GM23248 (cell line): Measurements from ENCODE around the gene HSFX1. TPM values are rescaled to one million over a fixed set of nuclear protein-coding genes. Genes with fewer than 3 reads are reported as not detected.
"Not testable (repeated sequence)": the region's sequence is repeated elsewhere in the genome, so short reads cannot be mapped to it uniquely, and the experiment has no call there.

Experiments
- DNase-seq: peaks from one replicate; pipeline ENCODE4 v3.0.0-alpha.2; 2015
- H2AFZ ChIP-seq: fragments of 200-600 bp; sonication (generic); 2 replicates; pipeline ENCODE4 v1.6.1; 2016; ENCODE audit warnings: antibody characterized with exemption
- H3F3A ChIP-seq: fragments of 200-600 bp; sonication (generic); 2 replicates; pipeline ENCODE4 v1.6.1; 2016; ENCODE audit warnings: mild to moderate bottlenecking, antibody characterized with exemption, mixed run types; ENCODE audit not compliant: insufficient read depth
- H3K27ac ChIP-seq: fragments of 200-600 bp; sonication (generic); 2 replicates; pipeline ENCODE4 v1.5.1; 2016; ENCODE audit warnings: mild to moderate bottlenecking
- H3K27me3 ChIP-seq: fragments of 200-600 bp; sonication (generic); replicated peaks from 2 replicates; pipeline ENCODE4 v1.6.1; 2016; ENCODE audit warnings: mild to moderate bottlenecking; ENCODE audit not compliant: insufficient read depth
- H3K36me3 ChIP-seq: fragments of 200-600 bp; sonication (generic); 2 replicates; pipeline ENCODE4 v1.6.1; 2016; ENCODE audit warnings: low read depth, mild to moderate bottlenecking
- H3K4me1 ChIP-seq: fragments of 200-600 bp; sonication (generic); 2 replicates; pipeline ENCODE4 v1.6.1; 2016; ENCODE audit warnings: mild to moderate bottlenecking; ENCODE audit not compliant: insufficient read depth
- H3K4me2 ChIP-seq: fragments of 200-600 bp; sonication (generic); one replicate; pipeline ENCODE4 v1.6.1; 2016; ENCODE audit warnings: mild to moderate bottlenecking; ENCODE audit not compliant: unreplicated experiment
- H3K4me3 ChIP-seq: fragments of 200-600 bp; sonication (generic); 2 replicates; pipeline ENCODE4 v1.5.1; 2016; ENCODE audit warnings: mild to moderate bottlenecking
- H3K79me2 ChIP-seq: fragments of 200-600 bp; sonication (generic); 2 replicates; pipeline ENCODE4 v1.6.1; 2016; ENCODE audit warnings: mild to moderate bottlenecking; ENCODE audit not compliant: insufficient read depth
- H3K9ac ChIP-seq: fragments of 200-600 bp; sonication (generic); 2 replicates; pipeline ENCODE4 v1.6.1; 2016; ENCODE audit warnings: mild to moderate bottlenecking
- H3K9me2 ChIP-seq: fragments of 200-600 bp; sonication (generic); 2 replicates; pipeline ENCODE4 v1.6.1; 2016; ENCODE audit warnings: mixed run types, mild to moderate bottlenecking, moderate library complexity; ENCODE audit not compliant: insufficient read depth
- H3K9me3 ChIP-seq: fragments of 200-600 bp; sonication (generic); one replicate; pipeline ENCODE4 v1.6.1; 2017; ENCODE audit warnings: low read depth
- H4K20me1 ChIP-seq: fragments of 200-600 bp; sonication (generic); 2 replicates; pipeline ENCODE4 v1.6.0; 2016; ENCODE audit not compliant: insufficient read depth
- EZH2 ChIP-seq: fragments of 200-600 bp; sonication (generic); IDR thresholded peaks from 2 replicates; pipeline ENCODE4 v1.6.1; 2018; ENCODE audit warnings: antibody characterized with exemption, mild to moderate bottlenecking; ENCODE audit not compliant: insufficient read depth, poor library complexity, severe bottlenecking
- EZH2phosphoT487 ChIP-seq: fragments of 200-600 bp; sonication (generic); IDR thresholded peaks from 2 replicates; pipeline ENCODE4 v1.6.1; 2018; ENCODE audit warnings: antibody characterized with exemption, moderate library complexity, mild to moderate bottlenecking, low read depth; ENCODE audit not compliant: insufficient read depth
- WGBS, 2 experiments: methylation state at CpG; one replicate each; pipeline ENCODE4 v1.1.6; 2015 to 2017; ENCODE audit warnings: low lambda C conversion rate in 2 of 2, low coverage in 1 of 2; ENCODE audit errors: missing lambda C conversion rate in 2 of 2; 5-methylcytosine and 5-hydroxymethylcytosine counted together
- in situ Hi-C: fragments of 300-500 bp; cut with MboI; formaldehyde crosslinking; loops from 2 replicates; pipeline ENCODE4 v1.15.0; 2020
- polyA plus RNA-seq: library from polyadenylated mRNA; unstranded; fragments of >200 nt; fragmentation: Nextera tagmentation; extraction: Ambion mirVana; gene quantifications from 2 replicates; pipeline ENCODE4 v1.2.1, GENCODE V29; 2016
- total RNA-seq: library from RNA; depleted of rRNA; stranded (reverse); fragments of >200 nt; shearing (Covaris generic); gene quantifications from 2 replicates; pipeline ENCODE4 v1.2.3, GENCODE V29; 2014

The HSFX1 gene
- total and polyA plus RNA-seq, 2 experiments from 2014 or later = 0.65 TPM; not detected in 1

DNA sequence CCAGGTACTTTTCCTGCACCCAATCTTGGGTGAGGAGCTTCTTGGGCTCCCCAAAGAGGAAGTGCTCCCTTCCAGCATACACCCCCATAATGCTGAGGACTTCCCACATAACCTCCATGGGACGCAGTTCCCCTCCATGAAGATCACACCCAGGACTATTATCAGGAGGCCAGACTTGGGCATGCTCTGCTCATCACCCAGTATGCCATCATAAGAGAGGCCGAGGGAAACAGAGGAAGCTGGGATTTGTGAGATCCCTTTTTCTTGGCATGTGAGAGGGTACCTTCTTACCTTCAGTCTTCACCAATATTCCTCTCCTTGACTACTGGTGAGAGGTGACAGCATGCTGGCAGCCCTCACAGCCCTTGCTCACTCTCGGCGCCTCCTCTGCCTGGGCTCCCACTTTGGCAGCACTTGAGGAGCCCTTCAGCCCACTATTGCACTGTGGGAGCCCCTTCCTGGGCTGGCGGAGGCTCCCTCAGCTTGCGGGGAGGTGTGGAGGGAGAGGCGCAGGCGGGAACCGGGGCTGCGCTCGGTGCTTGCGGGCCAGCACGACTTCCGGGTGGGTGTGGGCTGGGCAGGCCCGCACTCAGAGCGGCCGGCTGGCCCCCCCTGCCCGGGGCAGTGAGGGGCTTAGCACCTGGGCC lies 15.7 kb upstream of the HSFX1 start:
- Histone ChIP-seq H3K9me2 (no peaks in the 10 kb centered on the region), H3K4me3 (no peak overlapping the region), H3K4me2 (no peak overlapping the region), H3F3A (no peaks in the 10 kb centered on the region), H2AFZ (no peak overlapping the region), H3K79me2 (no peaks in the 10 kb centered on the region), H3K27me3 (no peaks in the 10 kb centered on the region), H3K9ac (no peak overlapping the region), H4K20me1 (no peaks in the 10 kb centered on the region), H3K4me1 (no peaks in the 10 kb centered on the region), H3K36me3 (no peaks in the 10 kb centered on the region), H3K9me3 (no peaks in the 10 kb centered on the region), H3K27ac (no peak overlapping the region)
- in situ Hi-C loops = no loop called here
- TF ChIP-seq EZH2phosphoT487 (no peak), EZH2 (no peak)
- DNase-seq = no peak
- WGBS, 2 experiments = 44 to 78% methylated on average over 2 to 15 of the region's 18 CpGs

DNA sequence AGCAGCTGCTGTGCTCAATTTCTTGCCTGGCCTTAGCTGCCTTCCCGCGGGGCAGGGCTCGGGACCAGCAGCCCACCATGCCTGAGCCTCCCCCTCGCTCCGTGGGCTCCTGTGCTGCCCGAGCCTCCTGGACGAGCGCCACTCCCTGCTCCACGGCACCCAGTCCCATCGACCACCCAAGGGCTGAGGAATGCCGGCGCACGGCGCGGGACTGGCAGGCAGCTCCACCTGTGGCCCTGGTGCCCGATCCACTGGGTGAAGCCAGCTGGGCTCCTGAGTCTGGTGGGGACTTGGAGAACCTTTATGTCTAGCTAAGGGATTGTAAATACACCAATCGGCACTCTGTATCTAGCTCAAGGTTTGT lies 15.2 kb upstream of the HSFX1 start:
- H2AFZ ChIP-seq, H3K27me3 ChIP-seq, H3K79me2 ChIP-seq, H3K9ac ChIP-seq, H3K4me1 ChIP-seq, H3K9me3 ChIP-seq, H3K27ac ChIP-seq, H3K9me2 ChIP-seq, H4K20me1 ChIP-seq, in situ Hi-C loops, H3K4me2 ChIP-seq, H3K36me3 ChIP-seq, DNase-seq, H3F3A ChIP-seq, H3K4me3 ChIP-seq: not testable (repeated sequence)
- WGBS, 2 experiments = 40 to 80% methylated on average over 1 to 8 of the region's 17 CpGs

- Histone ChIP-seq H3K4me1 (no peaks in the 10 kb centered on the region), H2AFZ (no peak overlapping the region), H3K27me3 (no peaks in the 10 kb centered on the region), H4K20me1 (no peaks in the 10 kb centered on the region), H3K4me2 (no peak overlapping the region), H3K9ac (no peak overlapping the region), H3K36me3 (no peaks in the 10 kb centered on the region), H3K79me2 (no peaks in the 10 kb centered on the region), H3K27ac (no peak overlapping the region), H3F3A (no peaks in the 10 kb centered on the region), H3K9me3 (no peaks in the 10 kb centered on the region), H3K4me3 (no peak overlapping the region), H3K9me2 (no peaks in the 10 kb centered on the region)
- DNase-seq = no peak
- in situ Hi-C loops = no loop called here
- WGBS, 2 experiments = 29 to 43% methylated on average over 7 of the region's 7 CpGs
- TF ChIP-seq EZH2 = no peak
- no peak for TF ChIP-seq EZH2phosphoT487
Observed at GRCh38 chrX:149759824-149760223, 14.0 kb upstream of the HSFX1 start.

DNA sequence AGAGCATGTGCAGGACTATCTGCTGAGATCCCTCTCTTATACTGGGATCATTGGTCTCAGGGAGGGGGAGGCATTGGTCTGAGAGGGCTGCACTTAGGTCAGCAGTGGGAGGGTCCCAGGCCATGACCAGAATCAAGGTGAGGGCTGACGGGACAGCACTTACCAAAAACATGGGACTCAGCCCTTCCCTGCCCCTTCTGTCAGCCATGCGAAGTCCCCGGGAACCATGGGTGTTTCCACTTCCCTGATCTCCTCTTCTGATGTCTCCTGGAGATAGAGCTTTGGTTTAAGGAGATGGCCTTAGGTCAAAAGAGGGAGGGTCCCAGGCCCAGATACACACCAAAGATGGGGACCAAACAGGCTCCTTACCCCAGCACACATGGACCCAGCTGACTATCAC lies 12.9 kb upstream of the HSFX1 start:
- Histone ChIP-seq H3K4me3 (no peak overlapping the region), H3K9me2 (no peaks in the 10 kb centered on the region), H3K9me3 (no peaks in the 10 kb centered on the region), H3K9ac (no peak overlapping the region), H3K27ac (no peak overlapping the region), H3K36me3 (no peaks in the 10 kb centered on the region), H3K79me2 (no peaks in the 10 kb centered on the region), H3K4me2 (no peak overlapping the region), H3F3A (no peaks in the 10 kb centered on the region), H4K20me1 (no peaks in the 10 kb centered on the region), H3K4me1 (no peaks in the 10 kb centered on the region), H2AFZ (no peak overlapping the region), H3K27me3 (no peaks in the 10 kb centered on the region)
- 50 to 71% methylated on average over 1 to 3 of the region's 3 CpGs for WGBS, 2 experiments
- DNase-seq = no peak
- in situ Hi-C loops = no loop called here
- no peak for TF ChIP-seq EZH2
- TF ChIP-seq EZH2phosphoT487 = no peak

DNA sequence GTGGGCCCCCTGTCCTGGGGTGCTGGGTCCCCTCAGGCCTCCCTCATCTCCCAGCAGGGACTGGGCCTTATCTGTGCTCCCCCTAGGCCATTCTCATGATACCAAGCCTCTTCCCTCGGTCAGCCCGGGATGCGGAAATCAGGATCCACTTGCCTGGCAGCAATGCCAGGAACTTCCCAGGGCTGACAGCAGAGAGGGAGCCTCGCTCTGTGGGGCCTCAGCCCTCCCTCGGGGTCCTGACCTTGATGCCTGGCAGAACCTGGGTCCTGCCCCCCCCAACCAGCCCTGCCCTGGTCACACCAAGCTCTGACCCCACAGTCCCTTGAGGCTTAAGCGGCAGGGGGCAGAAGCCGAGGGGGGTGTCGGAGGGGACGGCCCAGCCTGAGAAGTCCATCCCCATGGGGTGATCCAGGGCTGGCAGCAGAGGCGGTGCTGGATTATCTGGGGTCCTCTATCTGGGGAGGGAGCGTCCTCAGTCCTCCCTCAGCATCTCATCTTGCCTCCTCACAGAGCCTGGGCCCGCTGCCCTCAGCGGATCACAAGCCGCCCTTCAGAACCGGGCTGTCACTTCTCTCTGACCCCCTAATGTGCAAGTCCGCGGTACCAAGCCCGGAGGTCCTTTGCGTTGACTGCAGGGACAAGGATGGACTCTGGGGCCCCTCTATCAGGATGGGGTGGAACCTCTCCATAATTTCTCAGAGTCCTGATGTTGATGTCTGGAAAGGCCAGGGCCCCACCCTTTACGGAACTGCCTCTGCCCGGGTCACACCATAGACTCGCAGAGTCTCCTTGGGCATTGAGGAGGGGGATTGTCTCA lies 11.8 kb upstream of the HSFX1 start:
- H2AFZ ChIP-seq, H3K36me3 ChIP-seq, DNase-seq, in situ Hi-C loops, H3K4me3 ChIP-seq, H3K79me2 ChIP-seq, H3K9ac ChIP-seq, H3K27me3 ChIP-seq, H3K9me2 ChIP-seq, H3K4me2 ChIP-seq, H3K27ac ChIP-seq, H4K20me1 ChIP-seq, H3K9me3 ChIP-seq, H3F3A ChIP-seq, H3K4me1 ChIP-seq: not testable (repeated sequence)
- WGBS, 2 experiments = 67 to 77% methylated on average over 6 to 12 of the region's 22 CpGs
